H9 (cell line): ENCODE measurements around the gene TEF. TPM values are rescaled to one million over a fixed set of nuclear protein-coding genes. Genes with fewer than 3 reads are reported as not detected.

Experiments used
- DNase-seq: peaks from one replicate; pipeline ENCODE4 v3.0.0-alpha.2; 2017
- H2AFZ ChIP-seq: one replicate; pipeline ENCODE4 v1.6.1; 2013; ENCODE audit warnings: mild to moderate bottlenecking, low read length, control low read depth, moderate library complexity
- H2AK5ac ChIP-seq: 2 replicates; pipeline ENCODE4 v1.6.1; 2013; ENCODE audit warnings: low read length, control low read depth, mixed read lengths; ENCODE audit not compliant: insufficient read length
- H2BK120ac ChIP-seq: one replicate; pipeline ENCODE4 v1.6.1; 2013; ENCODE audit warnings: low read depth, mild to moderate bottlenecking, low read length, control low read depth, inconsistent platforms; ENCODE audit not compliant: poor library complexity, severe bottlenecking
- H2BK12ac ChIP-seq: 2 replicates; pipeline ENCODE4 v1.6.1; 2013; ENCODE audit warnings: low read length, control low read depth, mixed read lengths, low read depth; ENCODE audit not compliant: insufficient read length
- H2BK15ac ChIP-seq: 2 replicates; pipeline ENCODE4 v1.6.1; 2013; ENCODE audit warnings: low read depth, low read length, control low read depth
- H2BK20ac ChIP-seq: one replicate; pipeline ENCODE4 v1.6.1; 2013; ENCODE audit warnings: low read depth, mild to moderate bottlenecking, low read length, control low read depth, inconsistent platforms; ENCODE audit not compliant: poor library complexity, severe bottlenecking
- H2BK5ac ChIP-seq: 2 replicates; pipeline ENCODE4 v1.6.1; 2013; ENCODE audit warnings: low read length, control low read depth, mixed read lengths; ENCODE audit not compliant: insufficient read length
- H3K14ac ChIP-seq: 2 replicates; pipeline ENCODE4 v1.6.1; 2013; ENCODE audit warnings: low read length, control low read depth; ENCODE audit not compliant: insufficient read depth
- H3K18ac ChIP-seq: 2 replicates; pipeline ENCODE4 v1.6.1; 2013; ENCODE audit warnings: low read depth, mild to moderate bottlenecking, mixed read lengths, low read length, control low read depth; ENCODE audit not compliant: insufficient read length
- H3K23ac ChIP-seq: 2 replicates; pipeline ENCODE4 v1.6.1; 2013; ENCODE audit warnings: low read length, control low read depth, mixed read lengths, low read depth; ENCODE audit not compliant: insufficient read length
- H3K23me2 ChIP-seq: 2 replicates; pipeline ENCODE4 v1.6.1; 2013; ENCODE audit warnings: low read depth, mild to moderate bottlenecking, mixed read lengths, low read length, control low read depth; ENCODE audit not compliant: insufficient read length, poor library complexity, severe bottlenecking
- H3K27ac ChIP-seq: 2 replicates; pipeline ENCODE4 v1.5.1; 2013; ENCODE audit warnings: low read length, control low read depth, mixed read lengths, low read depth; ENCODE audit not compliant: insufficient read length
- H3K27me3 ChIP-seq: 2 replicates; pipeline ENCODE4 v1.6.1; 2013; ENCODE audit warnings: low read length, control low read depth, inconsistent platforms; ENCODE audit not compliant: insufficient read depth
- H3K4ac ChIP-seq: 2 replicates; pipeline ENCODE4 v1.6.1; 2013; ENCODE audit warnings: low read depth, mild to moderate bottlenecking, control low read depth, inconsistent platforms, low read length, moderate library complexity
- H3K4me1 ChIP-seq: 2 replicates; pipeline ENCODE4 v1.6.1; 2013; ENCODE audit warnings: low read length, control low read depth, inconsistent platforms; ENCODE audit not compliant: insufficient read depth
- H3K4me2 ChIP-seq: 2 replicates; pipeline ENCODE4 v1.6.1; 2013; ENCODE audit warnings: low read length, control low read depth, mixed read lengths; ENCODE audit not compliant: insufficient read length, insufficient read depth
- H3K56ac ChIP-seq: 2 replicates; pipeline ENCODE4 v1.6.1; 2013; ENCODE audit warnings: low read depth, mild to moderate bottlenecking, mixed read lengths, low read length, control low read depth; ENCODE audit not compliant: insufficient read length
- H3K79me1 ChIP-seq: 2 replicates; pipeline ENCODE4 v1.6.1; 2013; ENCODE audit warnings: low read depth, mild to moderate bottlenecking, moderate library complexity, low read length, control low read depth, inconsistent platforms; ENCODE audit not compliant: insufficient read depth, poor library complexity, severe bottlenecking
- H3K79me2 ChIP-seq: 2 replicates; pipeline ENCODE4 v1.6.1; 2013; ENCODE audit warnings: low read length, control low read depth, inconsistent platforms; ENCODE audit not compliant: insufficient read depth
- H3K9ac ChIP-seq: 2 replicates; pipeline ENCODE4 v1.6.1; 2013; ENCODE audit warnings: low read length, control low read depth, mixed read lengths; ENCODE audit not compliant: insufficient read length; ENCODE audit errors: extremely low read depth
- H3K9me3 ChIP-seq: one replicate; pipeline ENCODE4 v1.6.1; 2013; ENCODE audit warnings: low read depth, low read length, inconsistent platforms; ENCODE audit not compliant: control insufficient read depth
- H3T11ph ChIP-seq: one replicate; pipeline ENCODE4 v1.6.1; 2013; ENCODE audit warnings: mild to moderate bottlenecking, low read length, control low read depth, inconsistent platforms
- H4K20me1 ChIP-seq: one replicate; pipeline ENCODE4 v1.6.1; 2013; ENCODE audit not compliant: control insufficient read depth, insufficient read length, insufficient read depth
- H4K5ac ChIP-seq: 2 replicates; pipeline ENCODE4 v1.6.1; 2013; ENCODE audit warnings: low read depth, mild to moderate bottlenecking, mixed read lengths, low read length, control low read depth; ENCODE audit not compliant: insufficient read length
- H4K8ac ChIP-seq: replicated peaks from 2 replicates; pipeline ENCODE4 v1.6.1; 2013; ENCODE audit warnings: low read length, control low read depth, mixed read lengths, low read depth; ENCODE audit not compliant: insufficient read length
- H4K91ac ChIP-seq: 2 replicates; pipeline ENCODE4 v1.6.1; 2013; ENCODE audit warnings: low read depth, mild to moderate bottlenecking, moderate library complexity, mixed read lengths, low read length, control low read depth; ENCODE audit not compliant: insufficient read length
- H3K27ac Mint-ChIP-seq, 3 experiments: 2 replicates in 2 of 3; 3 replicates in 1 of 3; pipeline ENCODE4 v1.8.0; 2020 to 2021; ENCODE audit warnings: mixed read lengths in 3 of 3, mild to moderate bottlenecking in 1 of 3, moderate library complexity in 1 of 3
- H3K27me3 Mint-ChIP-seq: 2 replicates; pipeline ENCODE4 v1.8.0; 2021; ENCODE audit warnings: low read depth, mild to moderate bottlenecking, moderate library complexity, mixed read lengths
- H3K36me3 Mint-ChIP-seq, 3 experiments: 2 replicates in 2 of 3; 3 replicates in 1 of 3; pipeline ENCODE4 v1.8.0; 2020 to 2021; ENCODE audit warnings: low read depth in 3 of 3, mixed read lengths in 3 of 3; ENCODE audit not compliant: insufficient read depth in 1 of 3
- H3K4me1 Mint-ChIP-seq, 2 experiments: 2 replicates each; pipeline ENCODE4 v1.8.0; 2020; ENCODE audit warnings: mixed read lengths in 2 of 2
- H3K4me3 Mint-ChIP-seq, 2 experiments: 2 replicates in 1 of 2; 3 replicates in 1 of 2; pipeline ENCODE4 v1.8.0; 2020 to 2021; ENCODE audit warnings: mild to moderate bottlenecking in 2 of 2, mixed read lengths in 2 of 2, moderate library complexity in 1 of 2
- H3K9me3 Mint-ChIP-seq, 2 experiments: 2 replicates in 1 of 2; 3 replicates in 1 of 2; pipeline ENCODE4 v1.8.0; 2020; ENCODE audit warnings: mild to moderate bottlenecking in 2 of 2, mixed read lengths in 2 of 2, moderate library complexity in 1 of 2
- CTCF ChIP-seq: fragments of 200-600 bp; sonication (generic); conservative IDR thresholded peaks from 3 replicates; pipeline ENCODE4 v1.8.0; 2021; ENCODE audit warnings: antibody characterized with exemption, mild to moderate bottlenecking
- WGBS: extraction: QIAGEN DNeasy Blood & Tissue Kit; methylation state at CpG from one replicate; pipeline ENCODE4 v1.1.7; 2013; ENCODE audit warnings: missing lambda C conversion rate, low lambda C conversion rate, mixed read lengths; ENCODE audit not compliant: insufficient read length; ENCODE audit errors: extremely low coverage; 5-methylcytosine and 5-hydroxymethylcytosine counted together
- total RNA-seq: library from RNA; stranded (reverse); gene quantifications from 2 replicates; pipeline ENCODE4 v1.2.1, GENCODE V29; 2021

Gene TEF
- total RNA-seq, 1 experiment from 2014 or later: 17.9 TPM

DNA sequence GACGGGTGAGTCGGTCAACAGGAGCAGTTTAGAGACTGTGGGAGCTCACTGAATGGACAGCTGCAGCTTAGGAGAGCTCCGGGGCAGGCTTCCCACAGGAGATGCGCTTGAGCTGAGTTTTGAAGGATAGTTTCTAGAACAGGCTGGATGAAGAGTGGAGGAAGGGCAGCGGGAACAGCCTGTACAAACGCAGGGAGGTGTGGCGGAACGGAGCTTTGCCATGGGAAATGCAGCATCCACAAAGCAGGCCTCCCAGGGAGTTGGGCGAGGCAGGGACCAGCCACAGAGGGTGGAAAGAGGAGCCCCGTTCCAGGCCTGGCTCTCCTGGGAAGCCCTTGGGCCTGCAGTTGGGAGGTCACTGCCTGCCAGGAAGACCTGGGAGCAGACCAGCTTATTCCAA, 26.8 kb upstream of the TEF start:
- no peak overlapping the region for H3K4me3 Mint-ChIP-seq
- no peak overlapping the region for H2BK20ac ChIP-seq
- no peak overlapping the region for H3T11ph ChIP-seq
- H3K14ac ChIP-seq: no peak overlapping the region
- H3K23ac ChIP-seq: no peak overlapping the region
- no CpG with 5 or more reads among the region's 10 CpGs for WGBS
- TF ChIP-seq CTCF: no peak
- peaks cover 9 to 20% of the 10 kb centered on the region in 2 experiments for H3K4me1 Mint-ChIP-seq
- H2BK120ac ChIP-seq: no peak overlapping the region
- no peak overlapping the region for H3K4me2 ChIP-seq
- H2AFZ ChIP-seq: no peak overlapping the region
- H4K20me1 ChIP-seq: no peaks in the 10 kb centered on the region
- no peak overlapping the region for H2AK5ac ChIP-seq
- no peak overlapping the region for H2BK15ac ChIP-seq
- H3K27ac ChIP-seq: no peak overlapping the region
- DNase-seq: no peak
- H3K27ac Mint-ChIP-seq: peak overlapping the region in 2 of 3 experiments; percentile 71 to 92; a peak in 4 of 7 replicates
- H2BK12ac ChIP-seq: no peak overlapping the region
- no peaks in the 10 kb centered on the region for H3K79me2 ChIP-seq
- H4K5ac ChIP-seq: no peak overlapping the region
- no peak overlapping the region for H3K9ac ChIP-seq
- H4K8ac ChIP-seq: no peak overlapping the region
- no peaks in the 10 kb centered on the region for H3K79me1 ChIP-seq
- H3K27me3 ChIP-seq: no peaks in the 10 kb centered on the region
- H3K9me3 ChIP-seq: no peaks in the 10 kb centered on the region
- H3K4ac ChIP-seq: no peak overlapping the region
- peaks cover 23 to 76% (median 55%) of the 10 kb centered on the region in 3 experiments; a peak in 6 of 7 replicates for H3K36me3 Mint-ChIP-seq
- no peaks in the 10 kb centered on the region; the same call in 1 of the 2 replicates for H3K27me3 Mint-ChIP-seq
- H3K23me2 ChIP-seq: peaks cover 3% of the 10 kb centered on the region
- no peaks in the 10 kb centered on the region for H3K4me1 ChIP-seq
- no peak overlapping the region for H3K56ac ChIP-seq
- no peak overlapping the region for H3K18ac ChIP-seq
- no peaks in the 10 kb centered on the region for H3K9me3 Mint-ChIP-seq
- no peak overlapping the region for H4K91ac ChIP-seq
- no peak overlapping the region for H2BK5ac ChIP-seq
